ENCODE measurements around the gene ASMTL. TPM values are rescaled to one million over a fixed set of nuclear protein-coding genes. Genes with fewer than 3 reads are reported as not detected.
A peak's percentile ranks its signal among the peaks of the same experiment; 100 is the strongest.

The ASMTL gene
- total and polyA plus RNA-seq, 2 experiments from 2014 or later = 15.7 to 36.2 TPM

DNA sequence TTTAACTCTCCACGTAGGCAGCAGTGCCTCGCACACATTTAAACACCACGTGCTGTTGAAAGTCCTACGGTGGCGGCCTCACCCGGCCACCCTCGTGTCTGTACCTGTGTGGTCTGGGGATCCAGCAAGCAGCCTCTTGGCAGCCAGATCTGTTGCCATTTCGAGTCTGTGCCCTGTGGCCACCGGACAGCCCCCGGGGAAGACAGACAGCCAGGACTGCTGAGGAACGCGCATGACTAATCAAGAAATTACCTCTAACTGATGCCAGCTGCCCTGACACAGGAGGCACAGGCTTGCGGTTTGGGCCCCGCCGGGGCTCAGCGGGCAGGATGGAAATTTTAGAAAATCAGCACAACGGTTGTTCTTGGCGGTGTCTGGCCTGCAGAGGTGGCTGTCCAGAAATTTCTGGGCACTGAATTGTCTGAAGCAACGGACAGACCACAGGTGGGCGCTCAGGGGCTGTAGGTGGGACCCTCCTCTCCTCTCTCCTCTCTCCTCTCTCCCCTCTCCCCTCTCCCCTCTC lies 15.6 kb upstream of the ASMTL start:
- Histone ChIP-seq H4K20me1 (ENCODE audit: insufficient read depth) (no peaks in the 10 kb centered on the region), H2AFZ (no peak overlapping the region), H3K9ac (no peak overlapping the region), H3K4me2 (ENCODE audit: unreplicated experiment) (no peak overlapping the region), H3K27me3 (replicated peaks; ENCODE audit: insufficient read depth) (peaks cover 28% of the 10 kb centered on the region), H3K36me3 (ENCODE audit: low read depth) (no peaks in the 10 kb centered on the region), H3F3A (ENCODE audit: insufficient read depth) (no peaks in the 10 kb centered on the region), H3K27ac (no peak overlapping the region), H3K9me2 (ENCODE audit: insufficient read depth) (no peaks in the 10 kb centered on the region), H3K4me1 (ENCODE audit: insufficient read depth) (no peaks in the 10 kb centered on the region), H3K9me3 (ENCODE audit: low read depth) (no peaks in the 10 kb centered on the region), H3K4me3 (no peak overlapping the region), H3K79me2 (ENCODE audit: insufficient read depth) (no peaks in the 10 kb centered on the region)
- peak; percentile 70 for DNase-seq
- no peak for TF ChIP-seq EZH2phosphoT487 (IDR thresholded peaks at IDR 0.05; ENCODE audit: insufficient read depth, low read depth)
- TF ChIP-seq EZH2 (IDR thresholded peaks at IDR 0.05; ENCODE audit: insufficient read depth, poor library complexity, severe bottlenecking) = no peak
- in situ Hi-C loops (cut with MboI) = no loop called here
- WGBS, 2 experiments (ENCODE audit: low coverage in 1 of 2, low lambda C conversion rate in 2 of 2, missing lambda C conversion rate in 2 of 2) = 48 to 56% methylated on average over 18 to 20 of the region's 20 CpGs

DNA sequence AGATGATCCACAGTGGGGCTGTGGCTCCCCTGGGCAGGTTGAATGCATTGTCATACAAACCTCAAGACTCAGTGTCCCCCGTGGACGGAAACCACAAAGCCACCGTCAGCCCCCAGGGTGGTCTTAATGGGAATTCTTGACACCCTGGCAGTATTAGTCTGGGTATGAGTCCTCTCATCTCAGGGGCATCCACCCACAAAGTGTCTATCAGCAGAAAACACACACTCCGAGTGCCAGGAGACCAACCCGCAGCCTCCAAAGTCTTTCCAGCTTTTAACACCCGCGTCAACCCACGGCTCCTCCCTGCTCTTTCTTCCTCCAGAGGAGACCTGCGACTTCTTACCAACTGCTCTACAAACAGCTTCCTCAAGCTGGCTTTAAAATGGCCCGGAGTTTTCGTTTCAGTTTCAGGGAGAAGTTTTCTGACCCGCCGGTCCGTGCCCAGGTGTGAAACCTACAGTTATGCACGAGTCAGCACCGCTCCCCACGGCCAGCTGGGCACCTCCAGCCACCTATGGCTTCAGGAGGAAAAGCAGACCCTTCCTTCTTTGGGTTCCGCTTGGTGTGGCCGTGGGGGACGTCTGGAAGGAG lies 14.4 kb upstream of the ASMTL start:
- Histone ChIP-seq H3K9me2 (ENCODE audit: insufficient read depth) (no peaks in the 10 kb centered on the region), H3K36me3 (ENCODE audit: low read depth) (no peaks in the 10 kb centered on the region), H3F3A (ENCODE audit: insufficient read depth) (no peaks in the 10 kb centered on the region), H3K27ac (no peak overlapping the region), H3K4me1 (ENCODE audit: insufficient read depth) (no peaks in the 10 kb centered on the region), H4K20me1 (ENCODE audit: insufficient read depth) (no peaks in the 10 kb centered on the region), H2AFZ (no peak overlapping the region), H3K79me2 (ENCODE audit: insufficient read depth) (no peaks in the 10 kb centered on the region), H3K27me3 (replicated peaks; ENCODE audit: insufficient read depth) (peaks cover 28% of the 10 kb centered on the region), H3K9ac (no peak overlapping the region), H3K4me2 (ENCODE audit: unreplicated experiment) (no peak overlapping the region), H3K4me3 (no peak overlapping the region), H3K9me3 (ENCODE audit: low read depth) (no peaks in the 10 kb centered on the region)
- TF ChIP-seq EZH2 (IDR thresholded peaks at IDR 0.05; ENCODE audit: insufficient read depth, poor library complexity, severe bottlenecking) (no peak), EZH2phosphoT487 (IDR thresholded peaks at IDR 0.05; ENCODE audit: insufficient read depth, low read depth) (no peak)
- in situ Hi-C loops (cut with MboI) = no loop called here
- no peak for DNase-seq
- WGBS, 2 experiments (ENCODE audit: low coverage in 1 of 2, low lambda C conversion rate in 2 of 2, missing lambda C conversion rate in 2 of 2) = 37 to 39% methylated on average over 20 of the region's 20 CpGs

DNA sequence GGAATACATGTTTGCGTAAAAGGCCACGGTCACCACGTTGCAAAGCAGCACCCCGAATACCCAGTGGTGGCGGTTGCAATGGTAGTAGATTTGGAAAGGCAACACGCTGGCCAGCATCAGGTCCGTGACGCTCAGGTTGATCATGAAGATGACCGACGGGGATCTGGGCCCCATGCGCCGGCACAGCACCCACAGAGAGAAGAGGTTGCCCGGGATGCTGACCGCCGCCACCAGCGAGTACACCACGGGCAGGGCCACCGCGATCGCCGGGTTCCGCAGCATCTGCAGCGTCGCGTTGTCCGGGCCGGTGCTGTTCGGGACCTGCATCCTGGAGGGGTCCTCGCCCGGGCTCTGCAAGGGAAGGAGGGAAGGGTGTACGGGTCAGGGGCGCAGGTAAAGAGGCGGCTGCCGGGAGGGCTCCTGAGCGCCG lies 13.5 kb upstream of the ASMTL start:
- in situ Hi-C loops (cut with MboI) = no loop called here

DNA sequence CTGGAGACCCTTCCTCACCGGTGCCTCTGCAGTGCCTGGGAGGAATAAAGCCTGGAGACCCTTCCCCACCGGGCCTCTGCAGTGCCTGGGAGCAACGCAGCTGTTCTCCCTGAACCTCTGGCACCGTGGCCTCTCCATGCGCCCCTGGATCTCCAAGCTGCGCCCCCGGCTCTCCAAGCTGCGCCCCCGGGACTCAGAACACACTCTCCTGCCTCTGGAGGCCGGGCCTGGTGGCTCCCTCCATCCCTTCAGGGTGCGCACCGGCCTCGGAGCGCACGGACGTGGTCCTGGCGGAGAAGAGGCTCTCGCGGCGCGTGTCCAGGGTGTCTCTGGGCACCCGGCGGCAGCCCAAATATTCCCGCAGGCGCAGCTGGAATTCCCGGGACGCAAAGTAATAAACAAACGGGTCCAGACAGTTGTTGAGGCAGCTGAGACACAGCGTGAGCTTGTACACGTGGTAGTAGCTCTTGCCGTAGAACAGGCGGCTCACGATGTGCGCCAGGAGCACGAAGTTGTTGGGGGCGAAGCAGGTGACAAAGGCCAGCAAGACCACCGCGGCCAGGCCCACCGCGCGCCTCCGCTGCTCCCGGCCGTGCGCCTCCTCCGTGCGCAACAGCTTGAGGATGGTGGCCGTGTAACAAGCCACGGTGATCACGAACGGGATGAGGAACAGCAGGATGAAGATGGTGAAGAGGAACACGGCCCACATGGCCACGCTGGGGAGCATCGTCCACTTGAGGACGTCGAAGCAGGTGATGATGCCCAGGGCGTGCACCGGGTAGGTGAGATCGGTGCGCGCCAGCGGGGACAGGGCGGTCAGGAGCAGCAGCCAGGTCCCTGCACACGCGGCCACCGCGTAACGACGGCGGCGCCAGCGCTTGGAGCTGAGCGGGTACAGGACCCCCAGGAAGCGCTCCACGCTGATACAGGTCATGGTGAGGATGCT lies 12.8 kb upstream of the ASMTL start:
- Histone ChIP-seq H3K4me1 (ENCODE audit: insufficient read depth) (no peaks in the 10 kb centered on the region), H3K9me3 (ENCODE audit: low read depth) (no peaks in the 10 kb centered on the region), H3K79me2 (ENCODE audit: insufficient read depth) (no peaks in the 10 kb centered on the region), H3K27me3 (replicated peaks; ENCODE audit: insufficient read depth) (peaks cover 28% of the 10 kb centered on the region), H3K36me3 (ENCODE audit: low read depth) (no peaks in the 10 kb centered on the region), H3K4me2 (ENCODE audit: unreplicated experiment) (no peak overlapping the region), H4K20me1 (ENCODE audit: insufficient read depth) (no peaks in the 10 kb centered on the region), H3K27ac (no peak overlapping the region), H2AFZ (no peak overlapping the region), H3K9me2 (ENCODE audit: insufficient read depth) (no peaks in the 10 kb centered on the region), H3F3A (ENCODE audit: insufficient read depth) (no peaks in the 10 kb centered on the region), H3K4me3 (no peak overlapping the region), H3K9ac (no peak overlapping the region)
- TF ChIP-seq EZH2 (IDR thresholded peaks at IDR 0.05; ENCODE audit: insufficient read depth, poor library complexity, severe bottlenecking) = no peak
- no peak for TF ChIP-seq EZH2phosphoT487 (IDR thresholded peaks at IDR 0.05; ENCODE audit: insufficient read depth, low read depth)
- in situ Hi-C loops (cut with MboI) = no loop called here
- 21 to 23% methylated on average over 59 to 75 of the region's 75 CpGs for WGBS, 2 experiments (ENCODE audit: low coverage in 1 of 2, low lambda C conversion rate in 2 of 2, missing lambda C conversion rate in 2 of 2)
- DNase-seq = no peak

More for the DNA sequence above, 13.5 kb upstream of the ASMTL start:
- no peak for DNase-seq
- 11 to 12% methylated on average over 29 to 31 of the region's 36 CpGs for WGBS, 2 experiments (ENCODE audit: low coverage in 1 of 2, low lambda C conversion rate in 2 of 2, missing lambda C conversion rate in 2 of 2)
- H3K4me3 ChIP-seq = no peak overlapping the region
- no peaks in the 10 kb centered on the region for H3K79me2 ChIP-seq (ENCODE audit: insufficient read depth)
- H4K20me1 ChIP-seq (ENCODE audit: insufficient read depth) = no peaks in the 10 kb centered on the region
- H3K36me3 ChIP-seq (ENCODE audit: low read depth) = no peaks in the 10 kb centered on the region
- H3F3A ChIP-seq (ENCODE audit: insufficient read depth) = no peaks in the 10 kb centered on the region
- H3K27me3 ChIP-seq (replicated peaks; ENCODE audit: insufficient read depth) = peaks cover 28% of the 10 kb centered on the region
- no peak overlapping the region for H2AFZ ChIP-seq
- H3K4me1 ChIP-seq (ENCODE audit: insufficient read depth) = no peaks in the 10 kb centered on the region
- no peaks in the 10 kb centered on the region for H3K9me2 ChIP-seq (ENCODE audit: insufficient read depth)
- no peak overlapping the region for H3K27ac ChIP-seq
- no peak overlapping the region for H3K9ac ChIP-seq
- no peaks in the 10 kb centered on the region for H3K9me3 ChIP-seq (ENCODE audit: low read depth)
- TF ChIP-seq EZH2 (IDR thresholded peaks at IDR 0.05; ENCODE audit: insufficient read depth, poor library complexity, severe bottlenecking) = no peak
- no peak for TF ChIP-seq EZH2phosphoT487 (IDR thresholded peaks at IDR 0.05; ENCODE audit: insufficient read depth, low read depth)
- no peak overlapping the region for H3K4me2 ChIP-seq (ENCODE audit: unreplicated experiment)
